Measurements from ENCODE around the gene C2CD4B.

GRCh38 chr15:62209821-62210220, 44.7 kb upstream of the C2CD4B start:
- TF ChIP-seq MAX (CRISPR knock-in tag; IDR thresholded peaks at IDR 0.05), result no peak
- TF ChIP-seq CTCF (IDR thresholded peaks at IDR 0.05), result no peak

Measured in WTC11 (cell line).